Left kidney (tissue), 2 donors: ENCODE results near the gene RFNG. TPM values are rescaled to one million over a fixed set of nuclear protein-coding genes. Genes with fewer than 3 reads are reported as not detected.

Source experiments
- DNase-seq: peaks from one replicate; pipeline ENCODE4 v3.0.0-alpha.2; 2013
- polyA plus RNA-seq: library from polyadenylated mRNA; unstranded; fragments of 120-200 nt; gene quantifications from one replicate; pipeline ENCODE4 v1.2.1, GENCODE V29; 2013; ENCODE audit not compliant: insufficient read length

RFNG gene
- polyA plus RNA-seq, 1 donor: 37.3 TPM

DNA sequence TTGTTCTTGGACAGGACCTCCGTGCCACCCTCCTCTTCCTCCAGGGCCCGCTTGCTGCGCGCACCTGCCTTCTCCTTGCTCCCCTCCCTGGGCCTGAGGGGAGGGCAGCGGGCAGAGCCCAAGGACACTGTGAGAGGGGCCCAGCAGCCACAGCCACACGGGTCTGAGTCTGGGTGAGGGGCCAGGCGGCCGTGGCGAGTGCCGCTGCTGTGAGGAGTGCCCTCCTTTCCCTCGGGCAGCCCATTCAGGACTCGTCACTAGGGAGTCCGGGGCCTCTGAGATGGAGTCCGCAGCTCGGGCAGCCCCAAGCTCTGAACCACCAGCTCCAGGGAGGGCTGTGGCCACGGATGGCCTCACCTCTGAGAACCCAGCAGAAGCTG is 8.4 kb upstream of the RFNG start:
- DNase-seq: no peak

DNA sequence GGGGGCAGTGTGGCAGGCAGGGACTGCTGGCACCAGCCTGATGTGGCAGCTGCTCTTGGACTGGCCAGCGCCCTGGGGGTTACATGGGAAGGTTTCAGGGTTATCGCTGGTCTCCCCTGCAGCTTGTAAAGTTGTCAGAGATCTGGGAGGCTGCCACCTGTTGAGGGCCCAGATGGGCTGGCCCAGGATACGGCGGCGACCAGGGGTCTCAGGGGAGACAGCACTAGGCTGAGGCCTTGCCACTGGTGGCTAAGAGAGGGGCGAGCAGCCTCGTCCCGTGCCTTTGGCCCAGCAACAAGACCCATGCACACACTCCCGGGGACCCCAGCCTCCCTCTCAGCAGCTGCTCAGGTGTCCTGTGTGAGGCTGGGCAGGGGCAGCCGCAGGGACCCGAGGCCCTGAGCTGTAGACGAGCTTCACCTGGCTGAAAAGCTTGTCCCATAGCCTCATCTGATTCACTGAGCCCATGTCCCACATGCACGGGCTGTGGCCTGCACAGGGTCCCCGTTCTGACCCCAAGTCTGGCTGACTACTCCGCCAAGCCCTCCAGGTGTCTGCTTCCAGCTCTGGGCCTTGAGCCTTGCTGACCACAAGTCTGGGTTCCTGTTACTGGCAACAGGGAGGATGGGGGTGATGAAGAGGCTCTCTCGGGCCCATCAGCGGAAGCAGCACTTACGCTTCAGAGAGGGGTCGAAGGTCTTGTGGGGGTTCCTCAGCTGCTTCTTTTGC is 7.8 kb upstream of the RFNG start:
- no peak for DNase-seq

DNA sequence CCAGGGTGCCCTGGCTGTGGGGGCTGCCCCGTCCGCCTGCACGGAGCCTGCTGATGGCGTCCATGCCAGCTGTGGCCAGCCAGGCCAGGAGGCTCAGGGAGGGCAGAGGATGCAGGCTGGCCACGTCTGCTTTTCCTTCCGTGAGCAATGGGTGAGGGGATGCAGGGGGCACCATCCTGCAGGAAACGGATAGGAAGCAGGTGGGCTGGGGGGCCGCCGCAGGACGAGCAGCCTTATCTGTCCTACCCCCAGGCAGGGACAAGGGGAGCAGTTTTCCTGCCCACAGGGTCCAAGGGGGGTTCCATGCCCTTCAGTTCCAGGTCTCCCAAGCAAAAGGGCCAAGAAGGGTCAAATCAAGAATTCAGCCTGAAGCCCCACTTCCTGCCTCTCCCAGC is 7.2 kb upstream of the RFNG start:
- no peak for DNase-seq

DNA sequence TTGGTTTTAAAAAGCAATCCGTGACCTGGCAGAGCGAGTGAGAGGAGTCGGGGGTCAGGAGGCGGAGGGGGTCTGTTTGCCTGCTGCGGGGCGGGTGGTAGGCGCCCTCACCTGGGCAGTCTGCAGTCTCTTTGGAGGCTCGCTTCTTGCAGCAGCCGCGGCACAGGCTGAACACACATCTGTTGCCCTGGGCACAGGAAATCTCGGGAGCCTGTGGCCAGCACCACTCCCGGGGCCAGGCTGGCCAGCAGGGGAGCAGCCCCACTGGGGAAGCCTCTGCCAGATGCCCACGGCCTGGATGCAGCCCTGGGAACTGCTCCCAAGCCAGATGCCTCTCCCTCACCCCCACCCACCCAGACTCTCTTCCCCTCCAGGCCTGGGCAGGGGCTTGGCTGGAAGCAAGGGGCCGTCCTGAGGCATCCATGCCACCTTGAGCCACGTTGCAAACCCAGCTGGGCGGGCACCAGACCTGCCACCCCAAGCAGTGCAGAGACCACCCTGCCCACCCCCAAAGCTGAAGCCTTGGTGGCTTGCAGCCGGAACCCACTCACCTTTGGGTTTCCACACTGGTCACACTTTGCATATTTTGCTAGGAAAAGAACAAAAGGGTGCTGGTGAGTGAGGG is 6.7 kb upstream of the RFNG start:
- DNase-seq: no peak

DNA sequence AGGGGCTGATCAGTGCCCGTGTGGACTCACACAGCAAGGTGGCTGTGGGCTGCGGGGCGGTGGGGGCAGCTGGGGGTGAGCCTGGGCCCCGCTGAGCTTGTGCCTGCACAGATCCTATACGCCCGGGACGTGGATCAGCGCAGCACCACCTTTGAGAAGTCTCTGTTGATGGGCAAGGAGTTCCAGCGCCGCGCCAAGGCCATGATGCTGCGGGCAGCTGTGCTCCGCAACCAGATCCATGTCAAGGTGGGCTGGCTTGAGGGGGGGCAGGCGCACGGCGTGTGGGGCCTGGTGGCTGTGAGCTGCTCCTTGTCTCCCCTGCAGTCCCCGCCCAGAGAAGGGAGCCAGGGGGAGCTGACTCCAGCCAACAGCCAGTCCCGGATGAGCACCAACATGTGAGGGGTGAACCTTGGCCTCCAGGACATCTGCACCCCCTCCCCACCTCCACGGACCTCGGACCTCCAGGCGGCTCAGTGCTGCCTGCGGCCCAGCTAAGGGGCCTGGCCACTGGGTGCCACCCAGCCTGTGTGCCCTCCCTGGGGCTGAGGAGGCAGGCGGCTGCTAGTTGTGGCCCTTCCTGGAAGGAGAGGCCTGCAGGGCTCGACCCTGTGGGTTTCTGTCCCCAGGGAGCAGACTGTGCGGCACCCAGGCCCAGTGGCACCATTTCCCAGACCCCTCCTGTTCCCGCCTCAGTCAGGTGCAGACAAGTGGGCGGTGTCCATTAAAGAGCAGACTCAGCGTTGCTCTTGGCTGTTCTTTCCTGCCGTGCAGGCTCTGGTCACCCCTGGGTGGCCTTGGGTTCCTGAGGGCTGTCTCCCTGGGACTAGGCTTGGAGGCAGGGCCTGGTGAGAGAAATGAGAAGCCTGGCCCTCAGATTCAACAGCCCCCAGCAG is 5.4 kb upstream of the RFNG start:
- DNase-seq: no peak

DNA sequence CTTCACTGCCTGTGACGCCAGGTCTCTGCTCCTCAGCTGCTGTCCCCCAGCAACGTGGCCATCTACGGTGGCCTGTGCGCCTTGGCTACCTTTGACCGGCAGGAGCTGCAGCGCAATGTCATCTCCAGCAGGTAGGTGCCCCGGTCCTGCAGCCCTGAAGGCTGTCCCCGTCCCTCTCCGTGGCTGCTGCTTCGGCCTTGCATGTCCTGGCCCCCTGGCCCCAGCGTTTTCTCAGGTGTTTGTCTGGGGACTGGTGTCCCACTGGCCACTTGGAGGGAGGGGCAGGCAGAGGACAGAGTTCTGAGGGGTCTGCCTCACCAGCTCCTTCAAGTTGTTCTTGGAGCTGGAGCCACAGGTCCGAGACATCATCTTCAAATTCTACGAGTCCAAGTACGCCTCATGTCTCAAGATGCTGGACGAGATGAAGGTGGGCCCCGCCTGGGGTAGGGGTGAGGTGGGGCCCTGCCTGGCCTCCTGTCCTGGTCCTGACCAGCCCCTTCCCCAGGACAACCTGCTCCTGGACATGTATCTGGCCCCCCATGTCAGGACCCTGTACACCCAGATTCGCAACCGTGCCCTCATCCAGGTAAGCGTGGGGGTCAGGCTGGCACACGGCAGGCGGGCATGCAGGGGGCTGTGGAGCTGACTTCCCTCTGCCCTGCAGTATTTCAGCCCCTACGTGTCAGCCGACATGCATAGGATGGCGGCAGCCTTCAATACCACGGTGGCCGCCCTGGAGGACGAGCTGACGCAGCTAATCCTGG is 4.5 kb upstream of the RFNG start:
- DNase-seq: no peak

DNA sequence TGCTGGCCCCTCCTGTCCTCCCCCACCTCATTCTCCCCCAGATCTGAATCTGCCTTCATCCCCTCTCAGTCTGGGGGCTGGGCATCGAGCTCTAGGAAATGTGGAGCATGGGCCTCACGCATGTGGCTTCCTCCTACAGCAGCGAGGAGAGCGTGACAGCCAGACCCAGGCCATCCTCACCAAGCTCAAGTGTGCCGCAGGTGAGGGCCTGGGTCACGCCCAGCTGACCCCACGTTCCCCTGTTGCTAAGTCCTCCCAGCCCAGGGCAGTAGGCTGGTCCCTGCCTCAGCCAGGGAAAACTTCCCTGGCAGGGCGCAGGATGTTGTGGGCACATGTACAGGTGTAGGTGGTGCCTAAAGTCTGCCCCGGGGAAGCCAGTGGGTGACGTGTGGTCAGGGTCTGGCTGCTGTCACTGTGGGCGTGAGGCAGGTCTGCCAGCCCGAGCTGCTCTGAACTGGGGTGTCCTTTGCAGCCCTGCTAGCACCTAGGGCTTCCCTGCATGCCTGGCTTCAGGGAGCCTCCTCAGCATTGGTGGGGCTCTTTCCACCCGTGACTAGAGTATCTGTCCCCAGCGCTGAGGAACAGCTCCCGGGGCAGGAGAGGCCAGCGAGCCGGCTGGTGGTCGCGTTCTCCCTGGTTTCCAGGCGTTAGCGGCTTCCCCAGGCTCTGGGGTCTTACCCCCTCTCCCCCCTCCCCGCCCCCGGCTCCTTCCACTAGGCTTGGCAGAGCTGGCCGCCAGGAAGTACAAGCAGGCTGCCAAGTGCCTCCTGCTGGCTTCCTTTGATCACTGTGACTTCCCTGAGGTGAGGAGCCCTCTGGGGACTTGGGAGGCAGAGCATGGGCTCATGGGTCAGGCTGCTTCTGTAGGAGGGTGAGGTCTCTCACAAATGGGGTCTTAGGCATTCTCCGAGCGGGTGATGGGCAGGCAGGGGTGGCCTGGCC is 3.7 kb upstream of the RFNG start:
- no peak for DNase-seq

DNA sequence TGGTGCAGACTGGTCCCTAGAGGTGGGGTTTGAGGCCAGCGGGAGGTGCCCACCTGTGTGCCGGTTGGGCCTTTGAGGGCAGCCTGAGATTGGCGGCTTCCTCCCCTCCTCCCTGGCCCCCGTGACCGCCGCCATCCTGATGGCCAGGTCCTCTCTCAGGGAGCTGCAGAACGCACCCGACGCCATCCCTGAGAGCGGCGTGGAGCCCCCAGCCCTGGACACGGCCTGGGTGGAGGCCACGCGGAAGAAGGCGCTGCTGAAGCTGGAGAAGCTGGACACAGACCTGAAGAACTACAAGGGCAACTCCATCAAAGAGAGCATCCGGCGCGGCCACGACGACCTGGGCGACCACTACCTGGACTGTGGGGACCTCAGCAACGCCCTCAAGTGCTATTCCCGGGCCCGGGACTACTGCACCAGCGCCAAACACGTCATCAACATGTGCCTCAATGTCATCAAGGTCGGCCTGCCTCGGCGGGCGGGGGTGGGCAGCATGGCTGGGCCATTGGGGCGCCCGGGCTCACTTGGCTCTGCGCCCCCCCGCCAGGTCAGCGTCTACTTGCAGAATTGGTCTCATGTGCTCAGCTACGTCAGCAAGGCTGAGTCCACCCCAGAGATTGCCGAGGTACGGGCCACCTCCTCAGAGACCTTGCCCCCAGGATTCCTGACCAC is 2.9 kb upstream of the RFNG start:
- DNase-seq: no peak

DNA sequence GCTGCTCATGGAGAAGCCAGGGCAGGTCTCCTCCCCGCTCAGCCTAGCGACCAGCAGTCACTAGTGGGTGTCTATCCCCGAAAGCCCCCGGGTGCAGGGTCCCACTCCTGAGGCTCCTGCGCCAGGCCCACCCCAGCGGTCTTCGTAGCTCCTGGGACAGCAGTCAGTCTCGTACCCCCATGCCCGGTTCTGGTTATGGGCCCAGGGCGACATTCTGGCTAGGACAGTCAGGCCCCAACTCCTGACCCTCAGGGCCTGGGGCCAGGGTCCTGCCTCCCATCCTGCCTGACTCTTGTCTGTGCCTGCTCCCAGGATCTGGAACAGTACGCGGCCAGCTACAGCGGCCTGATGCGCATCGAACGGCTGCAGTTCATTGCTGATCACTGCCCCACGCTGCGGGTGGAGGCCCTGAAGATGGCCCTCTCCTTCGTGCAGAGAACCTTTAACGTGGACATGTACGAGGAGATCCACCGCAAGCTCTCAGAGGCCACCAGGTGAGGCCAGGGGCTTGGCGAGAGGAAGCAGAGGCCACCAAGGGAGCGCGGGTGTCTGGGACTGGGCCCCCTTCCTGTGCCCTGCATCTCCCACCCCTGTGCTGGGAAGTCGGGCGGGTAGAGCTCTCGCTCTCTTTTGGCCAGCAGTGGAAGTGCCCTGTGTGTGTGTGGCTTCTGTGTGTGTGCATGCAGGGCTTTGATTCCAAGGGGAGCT is 2.1 kb upstream of the RFNG start:
- no peak for DNase-seq

DNA sequence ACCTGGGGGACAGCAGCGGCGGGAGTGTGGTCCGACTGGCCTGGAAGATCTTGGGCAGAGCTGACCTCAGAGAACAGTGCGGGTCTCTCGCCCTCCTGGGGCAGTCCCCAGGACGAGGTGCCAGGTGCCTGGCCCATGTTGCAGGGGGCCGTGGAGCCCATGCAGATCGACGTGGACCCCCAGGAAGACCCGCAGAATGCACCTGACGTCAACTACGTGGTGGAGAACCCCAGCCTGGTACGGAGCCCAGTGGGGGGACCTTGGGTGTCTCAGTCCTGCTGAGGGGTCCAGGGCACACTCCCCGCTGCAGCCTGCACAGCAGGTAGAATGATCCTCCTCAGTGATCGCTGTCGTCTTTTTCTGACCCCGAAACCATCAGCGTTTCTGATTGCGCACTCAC is 1.5 kb upstream of the RFNG start:
- DNase-seq: no peak

DNA sequence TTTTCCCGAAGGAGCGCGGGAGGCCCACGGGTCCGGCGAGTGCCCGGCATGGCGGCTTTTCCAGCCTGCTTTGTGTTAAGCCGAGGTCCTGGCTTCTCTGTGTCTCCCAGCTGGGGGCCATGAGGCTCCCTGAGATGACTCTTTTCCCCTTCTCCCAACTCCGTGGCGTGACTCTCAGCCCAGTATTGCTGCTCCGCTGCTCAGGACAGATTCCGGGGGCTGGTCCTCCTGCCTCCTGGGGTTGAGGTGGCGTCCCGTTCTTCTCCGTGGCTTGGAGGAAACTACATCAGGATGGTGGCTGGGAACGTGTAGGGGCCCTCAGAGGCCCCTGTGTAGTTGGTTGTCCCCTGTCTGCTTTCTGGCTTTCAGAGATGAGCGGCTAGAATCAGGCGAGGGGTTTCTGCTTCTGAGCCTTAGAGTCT is 1.0 kb upstream of the RFNG start:
- DNase-seq: no peak

DNA sequence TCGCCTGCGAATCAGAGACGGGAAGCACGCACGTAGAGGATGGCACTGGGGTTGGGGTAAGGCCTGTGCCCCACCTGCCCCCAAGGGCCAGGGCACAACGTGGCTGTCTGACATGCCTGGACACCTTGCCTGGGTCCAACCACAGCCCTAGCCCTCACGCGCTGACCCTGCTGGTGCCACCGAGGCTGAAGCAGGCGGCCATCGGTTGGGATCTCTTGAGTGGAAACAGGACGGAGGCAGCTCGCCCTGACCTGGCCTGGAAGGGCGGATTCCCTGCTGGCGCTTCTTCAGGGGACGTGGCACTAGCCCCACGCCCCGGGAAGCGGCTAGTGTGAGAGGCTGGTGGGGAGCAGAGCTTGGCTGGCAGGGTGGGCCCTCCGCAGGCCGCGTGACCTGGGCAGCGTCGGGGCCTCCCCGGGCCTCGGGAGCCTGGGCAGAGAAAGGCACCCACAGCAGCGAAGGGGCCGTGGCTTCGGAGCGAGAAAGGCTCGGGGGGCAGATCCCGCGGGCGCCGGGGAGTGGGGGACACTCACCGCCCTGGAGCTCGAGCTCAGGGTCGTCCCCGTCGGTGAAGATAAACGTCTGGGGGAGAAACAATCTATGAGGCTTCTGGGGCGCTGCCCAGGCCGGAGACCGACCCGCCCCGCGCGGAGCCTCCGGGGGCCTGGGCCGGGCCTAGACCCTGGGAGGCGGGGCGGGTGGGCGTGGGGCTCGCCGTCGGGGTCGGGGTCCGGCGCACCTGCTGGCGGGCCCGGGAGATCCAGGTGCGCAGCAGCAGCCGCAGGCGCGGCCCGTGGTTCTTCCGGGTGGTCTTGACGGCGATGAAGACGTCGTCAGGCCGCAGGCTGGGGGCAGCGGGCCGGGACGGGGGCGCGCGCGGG is 610 bp downstream of the RFNG start:
- no peak for DNase-seq

DNA sequence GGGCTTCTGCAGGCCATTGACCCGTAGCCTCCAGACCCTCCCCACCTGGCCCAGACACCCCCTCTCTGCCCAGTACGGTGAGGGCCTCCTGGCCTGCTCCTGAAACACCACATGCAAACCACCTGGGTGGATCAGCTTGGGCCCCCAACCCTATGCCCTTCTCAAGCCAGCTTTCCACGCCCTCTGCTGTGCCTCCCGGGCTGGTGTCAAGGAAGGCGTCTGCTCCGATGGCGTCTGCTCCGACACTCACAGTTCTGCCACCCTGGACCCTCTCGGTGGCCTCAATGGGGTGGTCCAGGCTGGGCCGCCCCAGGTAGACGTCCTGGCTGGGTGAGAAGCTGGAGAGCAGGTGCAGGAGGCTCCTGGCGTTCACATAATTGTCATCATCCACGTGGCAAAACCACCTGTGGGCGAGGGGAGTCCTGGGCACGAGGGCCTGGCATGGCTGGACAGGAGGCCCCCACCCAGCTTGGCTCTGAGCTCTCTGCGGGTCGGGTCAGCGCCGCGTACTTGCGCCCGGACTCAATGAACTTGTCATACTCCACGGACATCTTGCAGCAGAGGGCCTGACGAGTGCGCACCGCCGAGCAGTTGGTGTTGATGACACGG is 1.4 kb downstream of the RFNG start:
- DNase-seq: no peak

DNA sequence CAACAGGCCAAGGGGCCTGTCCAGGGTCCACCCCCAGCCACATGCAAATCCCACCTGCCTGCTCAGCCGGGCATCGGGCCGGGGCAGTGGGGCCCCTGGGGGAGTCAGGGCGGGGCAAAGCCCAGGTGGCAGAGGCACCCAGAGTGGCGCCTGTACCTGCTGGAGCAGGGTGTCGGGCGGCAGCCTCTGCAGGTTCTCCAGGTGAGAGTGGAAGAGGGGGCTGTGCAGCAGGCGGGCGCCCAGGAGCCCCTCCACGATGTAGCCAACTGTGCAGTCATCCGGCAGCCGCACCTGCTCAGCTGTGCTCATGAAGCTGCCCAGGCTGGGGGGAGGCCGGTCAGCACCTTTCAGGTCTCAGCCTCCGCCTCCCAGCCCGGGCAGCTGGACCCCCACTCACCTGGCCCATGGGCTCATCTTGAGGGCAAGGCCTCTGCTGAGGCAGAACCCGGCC is 2.1 kb downstream of the RFNG start:
- DNase-seq: no peak

DNA sequence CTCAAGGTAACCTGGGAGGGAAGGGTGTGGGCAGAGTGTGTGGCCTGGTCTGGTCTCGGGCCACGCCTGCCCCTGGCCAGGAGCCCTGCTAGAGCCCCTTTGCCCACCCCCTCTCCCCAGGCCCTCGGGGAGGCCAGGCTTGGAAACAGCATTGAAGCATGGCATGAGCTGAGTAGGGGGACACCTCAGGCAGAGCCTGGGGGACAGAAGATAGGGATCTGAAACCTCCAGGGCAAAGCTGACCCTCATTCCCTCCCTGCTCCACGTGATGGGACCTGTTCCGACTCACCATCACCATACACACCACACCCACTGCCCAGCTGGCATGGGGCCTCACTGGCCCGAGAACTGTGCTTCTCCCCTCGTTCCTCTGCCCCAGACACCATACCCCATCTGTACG is 2.5 kb downstream of the RFNG start:
- no peak for DNase-seq

DNA sequence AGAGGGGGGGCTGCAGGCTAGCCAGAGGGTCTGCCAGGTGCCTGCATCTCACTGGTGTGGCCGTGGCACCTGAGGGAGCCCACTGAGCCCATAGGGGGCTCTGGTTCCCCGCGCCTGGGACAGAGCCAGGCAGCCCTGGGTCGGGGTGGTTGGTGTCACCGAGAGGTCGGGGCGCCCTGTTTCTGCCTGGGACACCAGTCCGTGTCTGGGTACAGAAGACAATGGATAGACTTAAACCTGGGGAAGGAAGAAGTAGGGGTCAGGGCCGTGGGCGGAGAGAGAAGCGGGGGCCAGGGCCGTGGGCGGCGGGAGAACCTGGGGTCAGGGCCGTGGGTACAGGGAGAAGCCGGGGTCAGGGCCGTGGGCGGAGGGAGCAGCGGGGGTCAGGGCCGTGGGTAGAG is 3.0 kb downstream of the RFNG start:
- DNase-seq: no peak

DNA sequence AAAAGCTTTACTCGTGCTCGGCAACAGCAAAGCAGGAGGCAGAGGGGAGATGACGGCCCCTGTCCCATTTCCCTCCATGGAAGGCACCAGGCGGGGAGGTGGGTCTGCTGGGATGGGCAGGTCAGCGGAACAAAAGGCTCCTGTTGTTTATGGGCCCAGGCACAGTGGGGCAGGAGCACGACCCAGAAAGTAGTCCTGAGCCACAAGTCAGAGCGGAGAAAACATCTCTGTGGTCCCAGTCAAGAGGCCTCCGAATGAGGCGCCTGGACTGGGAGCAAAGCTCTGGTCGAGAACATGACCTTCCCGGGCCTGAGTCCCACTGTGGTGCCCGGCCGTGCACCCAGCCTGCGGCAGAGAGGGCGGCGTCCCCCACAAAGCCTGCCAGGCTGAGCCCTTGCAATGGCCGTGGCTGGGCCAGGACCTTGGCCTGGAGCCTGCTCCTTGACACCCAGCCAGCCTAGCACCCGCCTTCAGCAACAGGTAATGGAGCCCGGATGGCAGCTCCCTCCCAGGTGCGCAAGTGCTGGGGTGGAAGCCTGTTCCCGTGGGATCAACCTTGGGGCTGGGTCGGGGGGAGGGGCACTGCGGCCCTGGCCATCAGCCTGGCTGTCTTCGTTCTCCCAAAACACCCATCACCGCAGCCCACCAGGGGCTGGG is 3.6 kb downstream of the RFNG start:
- no peak for DNase-seq

DNA sequence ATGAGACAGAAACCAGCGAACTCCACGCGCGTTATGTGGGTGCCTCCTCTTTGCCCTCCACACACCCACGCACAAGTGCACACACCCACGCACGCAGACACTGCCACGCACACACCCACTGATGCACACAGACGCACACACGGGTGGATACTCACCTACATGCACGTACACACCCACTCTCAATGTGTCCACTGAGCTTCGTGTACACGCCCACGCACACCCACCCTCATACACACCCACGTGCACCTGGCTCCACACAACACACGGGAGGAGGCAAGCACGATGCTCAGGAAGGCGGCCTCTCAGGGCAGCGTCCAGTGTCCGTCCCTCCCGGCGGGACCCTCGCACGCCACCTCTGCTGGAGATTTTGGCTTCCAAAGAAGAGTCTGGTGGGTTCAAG is 4.2 kb downstream of the RFNG start:
- DNase-seq: no peak
